Measurements from ENCODE around the gene LRRC4C.

LRRC4C gene

GRCh38 chr11:40139066-40139465 is 1320.4 kb downstream of the LRRC4C start:
- no peak overlapping the region for H3K27ac ChIP-seq
- TF ChIP-seq, protein P1, sequence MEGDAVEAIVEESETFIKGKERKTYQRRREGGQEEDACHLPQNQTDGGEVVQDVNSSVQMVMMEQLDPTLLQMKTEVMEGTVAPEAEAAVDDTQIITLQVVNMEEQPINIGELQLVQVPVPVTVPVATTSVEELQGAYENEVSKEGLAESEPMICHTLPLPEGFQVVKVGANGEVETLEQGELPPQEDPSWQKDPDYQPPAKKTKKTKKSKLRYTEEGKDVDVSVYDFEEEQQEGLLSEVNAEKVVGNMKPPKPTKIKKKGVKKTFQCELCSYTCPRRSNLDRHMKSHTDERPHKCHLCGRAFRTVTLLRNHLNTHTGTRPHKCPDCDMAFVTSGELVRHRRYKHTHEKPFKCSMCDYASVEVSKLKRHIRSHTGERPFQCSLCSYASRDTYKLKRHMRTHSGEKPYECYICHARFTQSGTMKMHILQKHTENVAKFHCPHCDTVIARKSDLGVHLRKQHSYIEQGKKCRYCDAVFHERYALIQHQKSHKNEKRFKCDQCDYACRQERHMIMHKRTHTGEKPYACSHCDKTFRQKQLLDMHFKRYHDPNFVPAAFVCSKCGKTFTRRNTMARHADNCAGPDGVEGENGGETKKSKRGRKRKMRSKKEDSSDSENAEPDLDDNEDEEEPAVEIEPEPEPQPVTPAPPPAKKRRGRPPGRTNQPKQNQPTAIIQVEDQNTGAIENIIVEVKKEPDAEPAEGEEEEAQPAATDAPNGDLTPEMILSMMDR (conservative IDR thresholded peaks at IDR 0.05), result no peak

DNA sequence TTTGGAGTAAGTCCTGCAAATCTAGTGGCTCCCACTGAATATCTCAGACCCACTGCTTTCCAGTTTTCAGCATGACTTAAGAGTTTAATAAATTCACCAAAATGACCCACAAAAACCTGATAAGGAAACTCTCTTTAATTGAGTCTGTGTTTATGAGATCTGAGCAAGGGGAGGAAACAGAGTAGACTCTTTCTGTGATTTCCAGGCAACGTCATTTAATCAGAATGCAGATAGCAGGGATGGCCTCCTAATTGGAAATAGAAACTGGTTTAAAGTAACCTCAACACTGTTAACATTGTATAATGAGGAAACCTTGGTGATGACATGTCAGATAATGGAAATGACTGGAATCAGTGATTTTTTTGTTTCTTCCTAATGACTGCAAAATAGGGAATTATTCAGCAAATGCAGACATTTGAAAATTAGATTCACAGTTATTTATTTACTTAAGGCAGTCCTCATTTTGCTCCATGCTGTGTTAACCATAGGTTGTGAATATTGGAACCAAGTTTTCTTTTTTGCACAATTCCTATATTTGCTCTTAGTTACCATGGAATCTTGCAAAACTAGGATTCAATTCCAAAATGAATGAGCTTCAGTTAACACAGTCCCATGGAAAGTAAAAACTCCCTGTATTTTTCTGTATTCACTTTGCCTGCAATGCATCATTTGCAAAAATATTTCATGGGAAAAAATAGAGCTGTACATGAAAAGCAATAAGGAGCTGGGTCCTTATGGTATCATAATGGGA is 1324.5 kb downstream of the LRRC4C start:
- TF ChIP-seq, protein P1 (conservative IDR thresholded peaks at IDR 0.05), result no peak
- no peak overlapping the region for H3K27ac ChIP-seq

DNA sequence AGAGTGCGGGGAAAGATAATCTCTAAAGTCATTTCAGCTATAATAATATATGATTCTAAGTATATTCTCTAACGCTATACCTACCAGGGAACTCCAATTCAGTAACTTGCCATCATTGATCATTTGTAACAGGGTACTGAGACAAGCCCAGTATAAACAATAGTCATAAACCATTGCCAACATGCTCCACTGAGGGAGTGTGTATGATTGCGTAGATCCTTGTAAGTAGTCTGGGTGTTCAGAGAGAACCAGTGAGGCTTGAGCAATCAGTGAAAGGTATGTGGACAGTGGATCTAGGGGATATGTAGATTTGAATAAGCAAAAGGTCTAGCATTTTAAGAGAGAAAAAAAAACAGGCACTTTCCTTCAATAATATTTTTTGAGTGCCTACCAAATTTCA is 1326.0 kb downstream of the LRRC4C start:
- TF ChIP-seq, protein P1 (conservative IDR thresholded peaks at IDR 0.05), result no peak
- no peak overlapping the region for H3K27ac ChIP-seq

- TF ChIP-seq, protein P1 (conservative IDR thresholded peaks at IDR 0.05), result no peak
- H3K27ac ChIP-seq, result no peak overlapping the region
Measured at GRCh38 chr11:40132912-40133311, 1326.5 kb downstream of the LRRC4C start.

DNA sequence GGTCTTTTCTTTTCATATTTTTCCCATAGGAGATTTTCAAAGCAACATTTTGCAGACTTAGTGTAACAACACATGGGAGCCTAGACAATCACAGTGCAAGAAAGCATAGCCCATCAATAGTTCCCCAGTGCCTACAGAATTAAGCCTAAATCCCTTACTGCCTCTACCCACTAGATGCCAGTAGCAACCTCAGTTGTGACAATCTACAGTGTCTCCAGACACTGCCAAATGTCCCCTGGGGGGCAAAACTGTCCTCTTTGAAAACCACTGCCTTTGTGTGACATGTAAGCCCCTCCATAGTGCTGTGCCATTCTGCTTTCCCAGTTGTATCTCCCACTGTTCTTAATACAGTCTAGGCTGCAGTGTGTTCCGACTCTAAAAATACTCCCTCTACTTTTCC is 1329.0 kb downstream of the LRRC4C start:
- H3K27ac ChIP-seq, result no peak overlapping the region
- TF ChIP-seq, protein P1 (conservative IDR thresholded peaks at IDR 0.05), result peak; percentile 78

DNA sequence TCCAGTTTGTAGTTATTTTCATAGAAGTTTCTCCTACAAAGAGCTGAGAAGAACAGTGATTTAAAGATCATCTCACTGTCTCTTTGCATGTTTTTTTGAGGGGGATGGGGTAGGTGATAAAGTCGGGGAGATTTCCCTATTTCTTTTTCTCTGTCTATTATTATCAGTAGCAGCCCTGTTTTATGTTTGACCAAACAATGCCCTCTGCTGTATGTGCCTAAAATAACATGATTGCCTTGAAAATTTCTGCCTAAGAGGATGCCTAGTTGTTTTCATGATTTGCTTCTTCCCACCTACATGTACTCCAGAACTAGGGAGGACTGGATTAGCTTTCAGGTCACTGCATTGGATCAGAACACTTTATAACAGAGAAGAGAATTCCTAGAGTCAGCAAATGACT is 1330.2 kb downstream of the LRRC4C start:
- TF ChIP-seq, protein P1 (conservative IDR thresholded peaks at IDR 0.05), result peak; percentile 73
- no peak overlapping the region for H3K27ac ChIP-seq

GRCh38 chr11:40125054-40125453 is 1334.4 kb downstream of the LRRC4C start:
- TF ChIP-seq, protein P1 (conservative IDR thresholded peaks at IDR 0.05), result no peak; the same call in 1 of the 2 replicates
- H3K27ac ChIP-seq, result no peak overlapping the region
